ENCODE data around the gene CEP83.

The CEP83 gene

GRCh38 chr12:94267921-94268471 is 191.7 kb downstream of the CEP83 start:
- TF ChIP-seq CTCF (IDR thresholded peaks at IDR 0.05), result no peak

GRCh38 chr12:94267537-94267872 is 192.2 kb downstream of the CEP83 start:
- no peak for TF ChIP-seq CTCF (IDR thresholded peaks at IDR 0.05)

- TF ChIP-seq CTCF (IDR thresholded peaks at IDR 0.05), result no peak
Observed at GRCh38 chr12:94266796-94267536, 192.7 kb downstream of the CEP83 start.

- TF ChIP-seq CTCF (IDR thresholded peaks at IDR 0.05), result no peak
Observed at GRCh38 chr12:94265966-94266745, 193.5 kb downstream of the CEP83 start.

- TF ChIP-seq CTCF (IDR thresholded peaks at IDR 0.05), result no peak
Observed at GRCh38 chr12:94265539-94265938, 194.1 kb downstream of the CEP83 start.

GRCh38 chr12:94264736-94265485 is 194.8 kb downstream of the CEP83 start:
- no peak for TF ChIP-seq CTCF (IDR thresholded peaks at IDR 0.05)

GRCh38 chr12:94263905-94264561 is 195.6 kb downstream of the CEP83 start:
- TF ChIP-seq CTCF (IDR thresholded peaks at IDR 0.05), result no peak

Data from LNCAP (cell line).